ENCODE measurements around the gene LRRC72.

Gene LRRC72

GRCh38 chr7:16559497-16560179, 33.0 kb downstream of the LRRC72 start:
- ATAC-seq: no peak
- TF ChIP-seq TOX (CRISPR knock-in tag; IDR thresholded peaks at IDR 0.05; ENCODE audit: borderline replicate concordance) (no peak), ZNF565 (CRISPR knock-in tag; conservative IDR thresholded peaks at IDR 0.05; ENCODE audit: low read depth) (no peak), ZNF70 (CRISPR knock-in tag; IDR thresholded peaks at IDR 0.05) (no peak), GLIS3 (CRISPR knock-in tag; IDR thresholded peaks at IDR 0.05) (no peak), PPARA (CRISPR knock-in tag; IDR thresholded peaks at IDR 0.05; ENCODE audit: borderline replicate concordance) (no peak), TSHZ2 (CRISPR knock-in tag; IDR thresholded peaks at IDR 0.05) (no peak), PATZ1 (CRISPR knock-in tag; IDR thresholded peaks at IDR 0.05; ENCODE audit: borderline replicate concordance) (no peak), RARB (CRISPR knock-in tag; IDR thresholded peaks at IDR 0.05) (no peak), CSRNP3 (CRISPR knock-in tag; IDR thresholded peaks at IDR 0.05) (no peak), ARNTL (CRISPR knock-in tag; IDR thresholded peaks at IDR 0.05; ENCODE audit: borderline replicate concordance, low read depth) (no peak), ISL1 (CRISPR knock-in tag; IDR thresholded peaks at IDR 0.05) (no peak), ZFP3 (CRISPR knock-in tag; IDR thresholded peaks at IDR 0.05) (no peak), ESRRG (CRISPR knock-in tag; IDR thresholded peaks at IDR 0.05) (no peak), BACH2 (CRISPR knock-in tag; IDR thresholded peaks at IDR 0.05; ENCODE audit: borderline replicate concordance) (no peak), POU6F1 (CRISPR knock-in tag; IDR thresholded peaks at IDR 0.05; ENCODE audit: borderline replicate concordance, low read depth) (no peak), TCF4 (CRISPR knock-in tag; IDR thresholded peaks at IDR 0.05; ENCODE audit: borderline replicate concordance) (no peak), CREB5 (CRISPR knock-in tag; IDR thresholded peaks at IDR 0.05; ENCODE audit: low read depth) (no peak), OSR1 (CRISPR knock-in tag; IDR thresholded peaks at IDR 0.05) (no peak), ZFP30 (CRISPR knock-in tag; IDR thresholded peaks at IDR 0.05) (no peak), ZC3H10 (CRISPR knock-in tag; IDR thresholded peaks at IDR 0.05) (no peak)

GRCh38 chr7:16561943-16562342, 35.3 kb downstream of the LRRC72 start:
- no peak for TF ChIP-seq GLIS3 (CRISPR knock-in tag; IDR thresholded peaks at IDR 0.05)
- no peak for TF ChIP-seq SNAI2 (CRISPR knock-in tag; IDR thresholded peaks at IDR 0.05)
- no peak for TF ChIP-seq ARNTL (CRISPR knock-in tag; IDR thresholded peaks at IDR 0.05; ENCODE audit: borderline replicate concordance, low read depth)
- TF ChIP-seq CSDC2 (CRISPR knock-in tag; IDR thresholded peaks at IDR 0.05): no peak
- TF ChIP-seq BACH2 (CRISPR knock-in tag; IDR thresholded peaks at IDR 0.05; ENCODE audit: borderline replicate concordance): no peak
- no peak for TF ChIP-seq PATZ1 (CRISPR knock-in tag; IDR thresholded peaks at IDR 0.05; ENCODE audit: borderline replicate concordance)
- no peak for TF ChIP-seq ZFP3 (CRISPR knock-in tag; IDR thresholded peaks at IDR 0.05)
- TF ChIP-seq POU6F1 (CRISPR knock-in tag; IDR thresholded peaks at IDR 0.05; ENCODE audit: borderline replicate concordance, low read depth): no peak
- no peak for ATAC-seq
